SK-N-SH (cell line): ENCODE results near the gene TBCCD1. TPM values are rescaled to one million over a fixed set of nuclear protein-coding genes. Genes with fewer than 3 reads are reported as not detected.

Experiments
- CTCF ChIA-PET: fragments of 300-600, 350-600 bp; formaldehyde crosslinking; extraction: SDS; loops from one replicate; lab custom pipeline; 2021; lab: Yijun Ruan, JAX
- POLR2A ChIA-PET: fragments of 350-600 bp; sonication (Branson Sonifier 250); formaldehyde crosslinking; extraction: SDS; loops from one replicate; lab custom pipeline; 2020; ENCODE audit warnings: antibody characterized with exemption, inconsistent platforms; lab: Yijun Ruan, JAX
- DNase-seq: peaks from one replicate; pipeline ENCODE4 v3.0.0; 2012
- H2AFZ ChIP-seq: fragments of 200-600 bp; sonication (generic); 2 replicates; pipeline ENCODE4 v1.8.1; 2016; ENCODE audit warnings: antibody characterized with exemption, mild to moderate bottlenecking, low read depth
- H3F3A ChIP-seq: fragments of 200-600 bp; sonication (generic); replicated peaks from 2 replicates; pipeline ENCODE3; 2016; ENCODE audit warnings: antibody characterized with exemption, mild to moderate bottlenecking; ENCODE audit not compliant: insufficient read depth
- H3K27ac ChIP-seq, 2 experiments: fragments of 200-500 bp in 1 of 2; fragments of 200-600 bp in 1 of 2; sonication (Bioruptor generic) in 1 of 2; sonication (generic), shearing (Covaris generic) in 1 of 2; 2 replicates each; pipeline versions ENCODE4 v1.5.1 to v1.6.1; 2014 to 2016; ENCODE audit warnings: low read depth in 2 of 2, inconsistent platforms in 1 of 2, low read length in 1 of 2, mild to moderate bottlenecking in 1 of 2, mixed read lengths in 1 of 2
- H3K27me3 ChIP-seq: fragments of 200-600 bp; sonication (generic), shearing (Covaris generic); 2 replicates; pipeline ENCODE4 v1.6.1; 2016; ENCODE audit warnings: mixed run types; ENCODE audit not compliant: insufficient read depth
- H3K36me3 ChIP-seq, 2 experiments: fragments of 200-500 bp in 1 of 2; fragments of 200-600 bp in 1 of 2; sonication (Bioruptor generic) in 1 of 2; sonication (generic) in 1 of 2; replicated peaks in 1 of 2; 2 replicates each; pipeline versions ENCODE3 to v1.5.1; 2014 to 2016; ENCODE audit warnings: low read length in 1 of 2, mild to moderate bottlenecking in 1 of 2; ENCODE audit not compliant: insufficient read depth in 2 of 2, control insufficient read depth in 1 of 2
- H3K4me1 ChIP-seq, 2 experiments: fragments of 200-500 bp in 1 of 2; fragments of 200-600 bp in 1 of 2; sonication (Bioruptor generic) in 1 of 2; sonication (generic), shearing (Covaris generic) in 1 of 2; 2 replicates each; pipeline versions ENCODE4 v1.5.1 to v1.6.1; 2014 to 2016; ENCODE audit warnings: low read depth in 1 of 2, low read length in 1 of 2, mixed run types in 1 of 2; ENCODE audit not compliant: insufficient read depth in 2 of 2, control insufficient read depth in 1 of 2
- H3K4me2 ChIP-seq: fragments of 200-600 bp; sonication (generic), shearing (Covaris generic); 2 replicates; pipeline ENCODE4 v1.6.1; 2017; ENCODE audit warnings: mixed run types
- H3K4me3 ChIP-seq, 2 experiments: fragments of 200-500 bp in 1 of 2; fragments of 200-600 bp in 1 of 2; sonication (Bioruptor generic) in 1 of 2; sonication (generic), shearing (Covaris generic) in 1 of 2; 2 replicates each; pipeline versions ENCODE4 v1.5.1 to v1.8.1; 2014 to 2016; ENCODE audit warnings: low read depth in 2 of 2, inconsistent platforms in 1 of 2, low read length in 1 of 2, mild to moderate bottlenecking in 1 of 2, mixed read lengths in 1 of 2, moderate library complexity in 1 of 2
- H3K79me2 ChIP-seq: fragments of 200-600 bp; sonication (generic); 2 replicates; pipeline ENCODE4 v1.8.1; 2017; ENCODE audit warnings: mild to moderate bottlenecking; ENCODE audit not compliant: insufficient read depth
- H3K9ac ChIP-seq: fragments of 200-600 bp; sonication (generic); 2 replicates; pipeline ENCODE4 v1.6.1; 2017; ENCODE audit warnings: mixed run types
- H3K9me2 ChIP-seq: fragments of 200-600 bp; sonication (generic); 2 replicates; pipeline ENCODE4 v1.6.1; 2017; ENCODE audit warnings: mixed run types
- H3K9me3 ChIP-seq: fragments of 200-600 bp; sonication (generic); 2 replicates; pipeline ENCODE4 v1.6.1; 2017; ENCODE audit warnings: mixed run types, mild to moderate bottlenecking, moderate library complexity
- H4K20me1 ChIP-seq: fragments of 200-600 bp; sonication (generic); 2 replicates; pipeline ENCODE4 v1.6.1; 2017; ENCODE audit warnings: mild to moderate bottlenecking, mixed run types; ENCODE audit not compliant: insufficient read depth
- EP300 ChIP-seq, 2 experiments: IDR thresholded peaks; 2 replicates each; pipeline versions ENCODE4 v1.4.0 to v1.6.1; 2012; ENCODE audit warnings: borderline replicate concordance in 1 of 2, low read depth in 1 of 2, low read length in 1 of 2
- JUND ChIP-seq: IDR thresholded peaks from 2 replicates; pipeline ENCODE4 v1.4.0; 2012
- MAX ChIP-seq: IDR thresholded peaks from 2 replicates; pipeline ENCODE4 v1.4.0; 2012; ENCODE audit warnings: low read depth
- RAD21 ChIP-seq: IDR thresholded peaks from 2 replicates; pipeline ENCODE4 v1.6.1; 2012; ENCODE audit warnings: mild to moderate bottlenecking, low read length
- RCOR1 ChIP-seq: fragments of 150-350 bp; IDR thresholded peaks from 2 replicates; pipeline ENCODE4 v1.6.1; 2017; ENCODE audit warnings: antibody characterized with exemption, low read length
- REST ChIP-seq: IDR thresholded peaks from 2 replicates; pipeline ENCODE4 v1.6.1; 2012; ENCODE audit warnings: mild to moderate bottlenecking, low read depth, low read length, moderate library complexity
- RXRA ChIP-seq: IDR thresholded peaks from 2 replicates; pipeline ENCODE4 v1.4.0; 2012; ENCODE audit warnings: low read depth, mild to moderate bottlenecking, borderline replicate concordance
- SIN3A ChIP-seq: IDR thresholded peaks from 2 replicates; pipeline ENCODE4 v1.6.1; 2012; ENCODE audit warnings: low read depth, mild to moderate bottlenecking, low read length, moderate library complexity, borderline replicate concordance
- SMC3 ChIP-seq: IDR thresholded peaks from 2 replicates; pipeline ENCODE4 v1.6.1; 2012; ENCODE audit warnings: low read depth, low read length, improper control_type of control experiment
- TAF1 ChIP-seq: IDR thresholded peaks from 2 replicates; pipeline ENCODE4 v1.6.1; 2012; ENCODE audit warnings: low read depth, mild to moderate bottlenecking, low read length, moderate library complexity, borderline replicate concordance
- TCF12 ChIP-seq: IDR thresholded peaks from 2 replicates; pipeline ENCODE4 v1.4.0; 2012
- USF2 ChIP-seq: fragments of 150-350 bp; IDR thresholded peaks from 2 replicates; pipeline ENCODE4 v1.6.1; 2017; ENCODE audit warnings: antibody characterized with exemption, low read length, low read depth, borderline replicate concordance
- WGBS: methylation state at CpG from one replicate; pipeline ENCODE4 v1.1.6; 2017; ENCODE audit warnings: low lambda C conversion rate; 5-methylcytosine and 5-hydroxymethylcytosine counted together
- polyA plus RNA-seq, 3 experiments: library from polyadenylated mRNA; depleted of rRNA; stranded (reverse); fragments of >200 nt; gene quantifications; 2 replicates each; pipeline ENCODE4 v1.2.3, GENCODE V29; 2012

TBCCD1 gene
- polyA plus RNA-seq, 1 of the 3 experiments (the other 2 are of a cell fraction) = 6.5 TPM

GRCh38 chr3:186525369-186526255 is 41.5 kb downstream of the TBCCD1 start:
- ChIA-PET POLR2A (no interaction called here), CTCF (interaction anchor here (0.6 to 0.9 kb wide), 3 partner anchors 8 to 549 kb away, joined by 3 read pairs; no protein-coding TSS in a partner anchor)
- no peak overlapping the region for H3K4me3 ChIP-seq
- no peak overlapping the region for H2AFZ ChIP-seq
- no peaks in the 10 kb centered on the region for H3K9me3 ChIP-seq
- H4K20me1 ChIP-seq = no peaks in the 10 kb centered on the region
- TF ChIP-seq JUND (no peak), EP300 (IDR thresholded peaks at IDR 0.05; ENCODE audit: borderline replicate concordance in 1 of 2, low read depth in 1 of 2, low read length in 1 of 2) (no peak), RAD21 (no peak), TAF1 (no peak), REST (no peak), SMC3 (no peak), RCOR1 (no peak), SIN3A (no peak), RXRA (no peak), TCF12 (no peak), MAX (no peak), USF2 (no peak)
- DNase-seq = no peak
- no peaks in the 10 kb centered on the region; a peak in 2 of 4 replicates for H3K4me1 ChIP-seq
- H3K79me2 ChIP-seq = no peaks in the 10 kb centered on the region
- no peaks in the 10 kb centered on the region for H3K9me2 ChIP-seq
- no peak overlapping the region for H3K27ac ChIP-seq
- WGBS = 56% methylated on average over 9 of the region's 9 CpGs
- H3K4me2 ChIP-seq = no peak overlapping the region
- H3F3A ChIP-seq = no peaks in the 10 kb centered on the region
- no peak overlapping the region for H3K9ac ChIP-seq
- H3K36me3 ChIP-seq = no peaks in the 10 kb centered on the region
- H3K27me3 ChIP-seq = no peaks in the 10 kb centered on the region; the same call in 1 of the 2 replicates
